ENCODE data around the gene ERGIC1.

- TF ChIP-seq CTCF (conservative IDR thresholded peaks at IDR 0.05; ENCODE audit: low read length) (no peak), EZH2phosphoT487 (IDR thresholded peaks at IDR 0.05; ENCODE audit: borderline replicate concordance) (no peak)
These were observed 137.4 kb downstream of the ERGIC1 start for GRCh38 chr5:172971482-172971881.
